ENCODE results near the gene MFF.

The MFF gene

GRCh38 chr2:227335713-227336112 lies 10.7 kb downstream of the MFF start:
- TF ChIP-seq, protein P1, sequence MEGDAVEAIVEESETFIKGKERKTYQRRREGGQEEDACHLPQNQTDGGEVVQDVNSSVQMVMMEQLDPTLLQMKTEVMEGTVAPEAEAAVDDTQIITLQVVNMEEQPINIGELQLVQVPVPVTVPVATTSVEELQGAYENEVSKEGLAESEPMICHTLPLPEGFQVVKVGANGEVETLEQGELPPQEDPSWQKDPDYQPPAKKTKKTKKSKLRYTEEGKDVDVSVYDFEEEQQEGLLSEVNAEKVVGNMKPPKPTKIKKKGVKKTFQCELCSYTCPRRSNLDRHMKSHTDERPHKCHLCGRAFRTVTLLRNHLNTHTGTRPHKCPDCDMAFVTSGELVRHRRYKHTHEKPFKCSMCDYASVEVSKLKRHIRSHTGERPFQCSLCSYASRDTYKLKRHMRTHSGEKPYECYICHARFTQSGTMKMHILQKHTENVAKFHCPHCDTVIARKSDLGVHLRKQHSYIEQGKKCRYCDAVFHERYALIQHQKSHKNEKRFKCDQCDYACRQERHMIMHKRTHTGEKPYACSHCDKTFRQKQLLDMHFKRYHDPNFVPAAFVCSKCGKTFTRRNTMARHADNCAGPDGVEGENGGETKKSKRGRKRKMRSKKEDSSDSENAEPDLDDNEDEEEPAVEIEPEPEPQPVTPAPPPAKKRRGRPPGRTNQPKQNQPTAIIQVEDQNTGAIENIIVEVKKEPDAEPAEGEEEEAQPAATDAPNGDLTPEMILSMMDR (conservative IDR thresholded peaks at IDR 0.05), result no peak
- H3K27ac ChIP-seq, result no peak overlapping the region

DNA sequence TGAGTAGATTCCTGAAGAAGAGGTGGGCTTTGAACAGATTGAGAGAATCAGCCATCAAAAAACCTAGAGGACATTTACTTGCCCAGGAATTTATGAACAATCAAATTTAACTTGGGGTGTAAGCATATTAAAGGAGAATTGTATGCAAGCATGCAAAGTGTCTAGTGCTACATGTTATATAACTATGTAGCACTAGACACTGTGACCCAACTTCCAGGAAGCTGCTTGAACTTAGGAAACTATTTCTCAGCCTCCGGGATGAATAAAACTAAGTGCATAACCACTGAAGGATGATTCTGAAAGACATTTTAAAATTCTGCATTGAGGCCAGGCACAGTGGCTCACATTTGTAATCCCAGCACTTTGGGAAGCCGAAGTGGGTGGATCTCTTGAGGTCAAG lies 12.4 kb downstream of the MFF start:
- TF ChIP-seq, protein P1 (conservative IDR thresholded peaks at IDR 0.05), result no peak
- TF ChIP-seq ZFX (IDR thresholded peaks at IDR 0.05), result no peak
- H3K27ac ChIP-seq, result no peak overlapping the region

DNA sequence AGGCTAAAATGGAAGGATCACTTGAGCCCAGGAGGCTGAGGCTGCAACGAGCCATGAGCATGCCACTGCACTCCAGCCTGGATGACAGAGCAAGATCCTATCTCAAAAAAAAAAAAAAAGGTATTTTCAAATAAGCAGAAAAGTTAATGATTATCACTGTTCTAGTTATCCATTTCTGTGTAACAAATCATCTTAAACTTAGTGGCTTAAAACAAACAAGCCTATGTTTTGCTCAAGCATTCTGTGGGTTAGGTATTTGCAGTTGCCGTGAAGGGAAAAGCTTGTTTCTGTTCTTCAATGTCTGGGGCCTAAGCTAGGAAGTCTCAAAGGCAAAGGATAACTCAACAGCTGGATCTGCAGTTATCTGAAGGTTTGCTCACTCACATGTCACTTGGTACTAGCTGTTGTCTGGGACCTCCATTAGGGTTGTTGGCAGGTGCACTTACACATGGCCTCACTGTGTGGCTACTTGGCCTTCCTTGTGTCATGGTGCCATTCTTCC lies 14.1 kb downstream of the MFF start:
- H3K27ac ChIP-seq, result no peak overlapping the region
- TF ChIP-seq ZFX (IDR thresholded peaks at IDR 0.05), result no peak
- TF ChIP-seq, protein P1 (conservative IDR thresholded peaks at IDR 0.05), result no peak

DNA sequence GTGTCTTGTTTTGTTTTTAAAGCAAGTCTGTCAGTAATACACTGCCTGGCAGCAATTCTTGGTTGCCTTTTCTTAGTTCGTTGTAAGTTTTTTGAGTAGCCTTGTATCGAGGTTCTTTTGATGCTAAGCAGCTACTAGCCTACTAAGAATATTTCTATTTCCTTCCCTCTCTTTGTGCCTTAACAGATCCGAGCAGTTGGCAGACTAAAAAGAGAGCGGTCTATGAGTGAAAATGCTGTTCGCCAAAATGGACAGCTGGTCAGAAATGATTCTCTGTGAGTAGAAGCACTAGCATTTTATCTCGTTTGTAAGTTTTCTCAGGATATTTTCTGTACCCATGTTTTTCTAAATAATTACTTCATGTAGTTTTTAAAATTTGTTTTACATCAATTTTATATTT lies 15.1 kb downstream of the MFF start:
- H3K27ac ChIP-seq, result no peak overlapping the region
- TF ChIP-seq ZFX (IDR thresholded peaks at IDR 0.05), result no peak
- TF ChIP-seq, protein P1 (conservative IDR thresholded peaks at IDR 0.05), result no peak

DNA sequence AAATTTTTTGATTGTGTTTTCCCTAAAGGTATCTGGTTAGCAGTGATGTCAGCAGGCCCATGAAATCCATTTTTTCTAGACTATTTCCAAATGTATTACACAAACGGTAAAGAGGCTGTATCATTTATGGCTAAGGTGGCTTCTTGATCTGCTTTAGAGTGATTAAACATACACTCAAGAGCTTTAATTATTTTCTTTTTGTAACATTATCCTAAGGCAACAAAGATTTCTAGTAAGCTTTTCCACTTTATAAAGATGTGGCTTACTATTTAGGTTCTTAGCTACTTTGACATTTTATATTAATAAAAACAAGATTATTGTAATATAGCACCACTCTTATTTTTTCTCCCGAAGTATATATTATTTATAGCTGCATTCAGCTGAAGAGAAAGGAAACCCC lies 16.5 kb downstream of the MFF start:
- H3K27ac ChIP-seq, result no peak overlapping the region
- no peak for TF ChIP-seq ZFX (IDR thresholded peaks at IDR 0.05)
- TF ChIP-seq, protein P1 (conservative IDR thresholded peaks at IDR 0.05), result no peak

- TF ChIP-seq, protein P1 (conservative IDR thresholded peaks at IDR 0.05), result no peak
- TF ChIP-seq ZFX (IDR thresholded peaks at IDR 0.05), result no peak
- H3K27ac ChIP-seq, result no peak overlapping the region
These were observed 19.2 kb downstream of the MFF start for GRCh38 chr2:227344231-227344630.

DNA sequence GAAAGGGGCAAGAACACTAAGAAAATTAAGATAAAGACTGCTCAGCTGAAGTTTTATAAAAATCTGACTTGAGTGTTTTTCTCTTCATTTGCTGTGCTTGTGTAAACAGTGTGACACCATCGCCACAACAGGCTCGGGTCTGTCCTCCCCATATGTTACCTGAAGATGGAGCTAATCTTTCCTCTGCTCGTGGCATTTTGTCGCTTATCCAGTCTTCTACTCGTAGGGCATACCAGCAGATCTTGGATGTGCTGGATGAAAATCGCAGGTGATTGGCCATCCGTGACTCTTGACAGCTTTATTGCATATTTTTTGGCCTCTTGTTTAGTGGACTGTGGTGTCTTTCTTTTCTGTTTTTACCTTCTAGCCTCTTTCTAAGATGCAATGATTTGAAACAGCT lies 22.1 kb downstream of the MFF start:
- no peak overlapping the region for H3K27ac ChIP-seq
- TF ChIP-seq, protein P1 (conservative IDR thresholded peaks at IDR 0.05), result no peak; the same call in 1 of the 2 replicates
- no peak for TF ChIP-seq ZFX (IDR thresholded peaks at IDR 0.05)
